Measurements from ENCODE around the gene EDC3. TPM values are rescaled to one million over a fixed set of nuclear protein-coding genes. Genes with fewer than 3 reads are reported as not detected.
A peak's percentile ranks its signal among the peaks of the same experiment; 100 is the strongest.

Gene EDC3
- polyA plus RNA-seq, 1 of the 3 experiments (the other 2 are of a cell fraction), result 34.9 TPM

- no peak for TF ChIP-seq REST (IDR thresholded peaks at IDR 0.05; ENCODE audit: low read depth, low read length)
- TF ChIP-seq ZBTB33 (IDR thresholded peaks at IDR 0.05; ENCODE audit: borderline replicate concordance, low read depth), result no peak
- no peak for TF ChIP-seq EP300 (IDR thresholded peaks at IDR 0.05; ENCODE audit: borderline replicate concordance in 1 of 2, low read depth in 1 of 2, low read length in 1 of 2)
- no peak for TF ChIP-seq FOXJ3 (CRISPR knock-in tag; IDR thresholded peaks at IDR 0.05)
- TF ChIP-seq POLR2AphosphoS5 (IDR thresholded peaks at IDR 0.05; ENCODE audit: low read depth, low read length), result no peak
- no peak for TF ChIP-seq NRF1 (IDR thresholded peaks at IDR 0.05; ENCODE audit: low read depth, low read length)
Measured at GRCh38 chr15:74709011-74709410, 13.2 kb upstream of the EDC3 start (continued).

- H3K36me3 ChIP-seq (replicated peaks in 1 of 2; ENCODE audit: control insufficient read depth in 1 of 2, insufficient read depth in 2 of 2, low read length in 1 of 2), result no peaks in the 10 kb centered on the region
- no peaks in the 10 kb centered on the region for H3K9me3 ChIP-seq
- peaks cover 48% of the 10 kb centered on the region for H3K79me2 ChIP-seq (ENCODE audit: insufficient read depth)
- no peaks in the 10 kb centered on the region for H3F3A ChIP-seq (replicated peaks; ENCODE audit: insufficient read depth)
- H3K4me1 ChIP-seq (ENCODE audit: control insufficient read depth in 1 of 2, insufficient read depth in 2 of 2, low read depth in 1 of 2, low read length in 1 of 2), result peaks cover 10 to 12% of the 10 kb centered on the region in 2 experiments; a peak in 3 of 4 replicates
- ChIA-PET POLR2A (interaction anchor here (1.0 kb wide), 1 partner anchor 42 kb away, joined by 3 read pairs; no protein-coding TSS in a partner anchor), CTCF (interaction anchor here (0.7 to 1.7 kb wide), 3 partner anchors 62 to 72 kb away, joined by 3 to 10 read pairs (median 3); no protein-coding TSS in a partner anchor)
- WGBS (ENCODE audit: low lambda C conversion rate), result 29% methylated on average over 2 of the region's 2 CpGs
- peak overlapping the region; percentile 86 for H3K4me2 ChIP-seq
- no peak for TF ChIP-seq TEAD4 (IDR thresholded peaks at IDR 0.05; ENCODE audit: borderline replicate concordance, insufficient read depth)
- TF ChIP-seq REST (IDR thresholded peaks at IDR 0.05; ENCODE audit: low read depth, low read length), result no peak
- no peak for TF ChIP-seq FOXJ3 (CRISPR knock-in tag; IDR thresholded peaks at IDR 0.05)
- TF ChIP-seq RXRA (IDR thresholded peaks at IDR 0.05; ENCODE audit: borderline replicate concordance, low read depth), result no peak
- TF ChIP-seq GABPA (IDR thresholded peaks at IDR 0.05; ENCODE audit: low read depth), result no peak
- TF ChIP-seq FOSL2 (IDR thresholded peaks at IDR 0.05; ENCODE audit: borderline replicate concordance, low read depth), result no peak
- no peak for TF ChIP-seq USF2 (IDR thresholded peaks at IDR 0.05; ENCODE audit: borderline replicate concordance, low read depth, low read length)
- TF ChIP-seq RCOR1 (IDR thresholded peaks at IDR 0.05; ENCODE audit: low read length), result no peak
- DNase-seq, result no peak
- H2AFZ ChIP-seq (ENCODE audit: low read depth), result peak overlapping the region; percentile 93
- no peaks in the 10 kb centered on the region; the same call in 1 of the 2 replicates for H4K20me1 ChIP-seq (ENCODE audit: insufficient read depth)
- no peak overlapping the region for H3K9ac ChIP-seq
- no peaks in the 10 kb centered on the region; the same call in 1 of the 2 replicates for H3K27me3 ChIP-seq (ENCODE audit: insufficient read depth)
- no peaks in the 10 kb centered on the region for H3K9me2 ChIP-seq
- H3K4me3 ChIP-seq (ENCODE audit: low read depth in 2 of 2, low read length in 1 of 2), result peak overlapping the region; percentile 91 to 96; a peak in 3 of 4 replicates
- H3K27ac ChIP-seq (ENCODE audit: low read depth in 2 of 2, low read length in 1 of 2), result no peak overlapping the region
Measured at GRCh38 chr15:74696808-74697207, 984 bp upstream of the EDC3 start.
